Endothelial cell of umbilical vein (primary cell): Measurements from ENCODE around the gene PRLR. TPM values are rescaled to one million over a fixed set of nuclear protein-coding genes. Genes with fewer than 3 reads are reported as not detected.

Source experiments
- BruUV-seq: library from RNA; stranded (reverse); fragments of 400-500 nt; replicated peaks from 2 replicates; lab custom pipeline; 2021; lab: Mats Ljungman, UMichigan
- CTCF ChIA-PET: fragments of 300-600, 350-600 bp; sonication (Branson Sonifier 250); formaldehyde crosslinking; loops from one replicate; lab custom pipeline; 2021; ENCODE audit warnings: antibody characterized with exemption, inconsistent platforms; lab: Charles Lee
- POLR2A ChIA-PET: fragments of 300-600, 350-600 bp; sonication (Branson Sonifier 250); formaldehyde crosslinking; loops from one replicate; lab custom pipeline; 2021; ENCODE audit warnings: antibody characterized with exemption, inconsistent platforms; lab: Charles Lee
- DNase-seq: peaks from one replicate; pipeline ENCODE4 v3.0.0-alpha.2; 2011; ENCODE audit warnings: low read depth, low spot score
- FAIRE-seq: peaks from 2 replicates; lab custom pipeline; 2011; peaks lifted over from hg19 to GRCh38; lab: Jason Lieb, UNC
- H2AFZ ChIP-seq: 2 replicates; pipeline ENCODE4 v1.6.0; 2012; ENCODE audit warnings: low read depth, low read length, control low read depth, inconsistent platforms
- H3K27ac ChIP-seq: 2 replicates; pipeline ENCODE4 v1.5.1; 2011; ENCODE audit warnings: low read depth, mild to moderate bottlenecking, control low read depth, low read length, moderate library complexity; ENCODE audit not compliant: insufficient read depth
- H3K27me3 ChIP-seq, 2 experiments: 2 replicates each; pipeline versions ENCODE4 v1.6.0 to v1.6.1; 2011; ENCODE audit warnings: low read length in 2 of 2, mixed read lengths in 1 of 2; ENCODE audit not compliant: control insufficient read depth in 2 of 2, insufficient read depth in 2 of 2
- H3K36me3 ChIP-seq, 2 experiments: 2 replicates in 1 of 2; 3 replicates in 1 of 2; pipeline ENCODE4 v1.5.1; 2011; ENCODE audit warnings: low read length in 2 of 2, mild to moderate bottlenecking in 1 of 2, moderate library complexity in 1 of 2; ENCODE audit not compliant: control insufficient read depth in 2 of 2, insufficient read depth in 2 of 2; ENCODE audit errors: extremely low read depth in 1 of 2
- H3K4me1 ChIP-seq: 3 replicates; pipeline ENCODE4 v1.5.1; 2011; ENCODE audit warnings: mild to moderate bottlenecking, low read length; ENCODE audit not compliant: control insufficient read depth, insufficient read depth; ENCODE audit errors: extremely low read depth
- H3K4me2 ChIP-seq: 2 replicates; pipeline ENCODE4 v1.6.1; 2011; ENCODE audit warnings: low read length, control low read depth, mixed read lengths; ENCODE audit not compliant: insufficient read depth
- H3K4me3 ChIP-seq, 3 experiments: fragments of 200-600 bp in 1 of 3; sonication (generic), shearing (Covaris generic) in 1 of 3; replicated peaks in 1 of 3; 2 replicates each; pipeline ENCODE4 v1.5.1; 2011 to 2016; ENCODE audit warnings: control low read depth in 3 of 3, low read length in 3 of 3, mild to moderate bottlenecking in 2 of 3, inconsistent platforms in 1 of 3, low read depth in 1 of 3, moderate library complexity in 1 of 3; ENCODE audit not compliant: insufficient read depth in 1 of 3
- H3K79me2 ChIP-seq: 2 replicates; pipeline ENCODE4 v1.6.0; 2012; ENCODE audit warnings: low read length, inconsistent platforms; ENCODE audit not compliant: control insufficient read depth, insufficient read depth
- H3K9ac ChIP-seq: replicated peaks from 2 replicates; pipeline ENCODE3; 2011; ENCODE audit warnings: low read length, control low read depth; ENCODE audit not compliant: insufficient read depth; ENCODE audit errors: extremely low read depth
- H3K9me1 ChIP-seq: replicated peaks from 3 replicates; pipeline ENCODE4 v1.6.0; 2011; ENCODE audit warnings: mild to moderate bottlenecking, low read length; ENCODE audit not compliant: control insufficient read depth, insufficient read depth; ENCODE audit errors: extremely low read depth
- H3K9me3 ChIP-seq: replicated peaks from 2 replicates; pipeline ENCODE4 v1.5.1; 2012; ENCODE audit warnings: low read length, inconsistent platforms; ENCODE audit not compliant: control insufficient read depth, insufficient read depth
- H4K20me1 ChIP-seq: replicated peaks from 2 replicates; pipeline ENCODE3; 2011; ENCODE audit warnings: mild to moderate bottlenecking, low read length; ENCODE audit not compliant: control insufficient read depth, insufficient read depth; ENCODE audit errors: extremely low read depth
- CTCF ChIP-seq, 2 donors: IDR thresholded peaks; 1 replicate in 1 of 2; 2 replicates in 1 of 2; pipeline ENCODE4 v1.5.1; 2011; ENCODE audit warnings: low read length in 2 of 2, mild to moderate bottlenecking in 2 of 2, moderate library complexity in 2 of 2, control low read depth in 1 of 2, inconsistent platforms in 1 of 2, low read depth in 1 of 2; ENCODE audit not compliant: insufficient read depth in 1 of 2; ENCODE audit errors: extremely low read depth in 1 of 2
- EZH2 ChIP-seq: IDR thresholded peaks from 2 replicates; pipeline ENCODE4 v1.6.1; 2012; ENCODE audit warnings: borderline replicate concordance, low read depth, mild to moderate bottlenecking, moderate library complexity, low read length, inconsistent platforms; ENCODE audit not compliant: severe bottlenecking
- FOS ChIP-seq: IDR thresholded peaks from 2 replicates; pipeline ENCODE4 v1.6.1; 2011; ENCODE audit warnings: mild to moderate bottlenecking, low read length, moderate library complexity, borderline replicate concordance; ENCODE audit not compliant: insufficient read depth
- GATA2 ChIP-seq: IDR thresholded peaks from 2 replicates; pipeline ENCODE4 v1.7.0; 2011; ENCODE audit warnings: low read depth, mild to moderate bottlenecking, moderate library complexity, mixed read lengths, low read length; ENCODE audit not compliant: insufficient read length, insufficient read depth
- JUN ChIP-seq: IDR thresholded peaks from 2 replicates; pipeline ENCODE4 v1.6.1; 2011; ENCODE audit warnings: borderline replicate concordance, low read depth; ENCODE audit not compliant: insufficient read length, insufficient read depth
- MAX ChIP-seq: IDR thresholded peaks from 2 replicates; pipeline ENCODE4 v1.6.1; 2011; ENCODE audit not compliant: insufficient read depth, insufficient read length
- MYC ChIP-seq: IDR thresholded peaks from one replicate; pipeline ENCODE4 v1.6.1; 2011; ENCODE audit warnings: mild to moderate bottlenecking, low read depth, low read length
- POLR2A ChIP-seq: IDR thresholded peaks from 2 replicates; pipeline ENCODE4 v1.6.1; 2012; ENCODE audit warnings: low read depth, mild to moderate bottlenecking, control low read depth, low read length
- POLR2AphosphoS5 ChIP-seq: IDR thresholded peaks from 2 replicates; pipeline ENCODE4 v1.6.1; 2012; ENCODE audit warnings: low read depth, mild to moderate bottlenecking, control low read depth, low read length, moderate library complexity; ENCODE audit not compliant: insufficient read depth
- dilution Hi-C: fragments of 300-500 bp; cut with MboI; formaldehyde crosslinking; loops from one replicate; pipeline ENCODE4 v1.15.0; 2019; ENCODE audit warnings: low sequenced_read_pairs; ENCODE audit not compliant: extremely low pct_ligation_motif_present
- intact Hi-C: fragments of 100-400 bp; cut with micrococcal nuclease; formaldehyde crosslinking; loops from one replicate; pipeline ENCODE4 v1.10.0; 2022
- polyA plus RNA-seq, 4 experiments: library from polyadenylated mRNA; depleted of rRNA in 3 of 4; stranded (reverse) in 3 of 4; unstranded in 1 of 4; fragments of >200 nt; gene quantifications; 2 replicates each; pipeline versions ENCODE4 v1.2.1 to v1.2.3, GENCODE V29; 2011 to 2012; ENCODE audit warnings: missing spikeins in 1 of 4
- total RNA-seq: library from RNA; stranded (reverse); gene quantifications from 2 replicates; pipeline ENCODE4 v1.2.3, GENCODE V29; 2021

PRLR gene
- total and polyA plus RNA-seq, 2 donors (not counting 3 experiments of a cell fraction or from before 2014, with no cell fraction given) = not detected

- peaks cover 0 to 3% of the 10 kb centered on the region in 2 experiments for H3K27me3 ChIP-seq
- H3K4me2 ChIP-seq = no peak overlapping the region
- no peak overlapping the region for H3K4me3 ChIP-seq
- FAIRE-seq = no peak
- no TSS peak for BruUV-seq
- H3K36me3 ChIP-seq = no peaks in the 10 kb centered on the region
- no peak overlapping the region for H3K9ac ChIP-seq
- intact Hi-C loops = no loop called here
- H3K27ac ChIP-seq = no peak overlapping the region
- H2AFZ ChIP-seq = no peak overlapping the region
- CTCF ChIA-PET = interaction anchor here (2.2 kb wide), 1 partner anchor 9 kb away, joined by 8 read pairs; no protein-coding TSS in a partner anchor
- H3K4me1 ChIP-seq = no peaks in the 10 kb centered on the region
- DNase-seq = no peak
- H3K9me1 ChIP-seq = no peaks in the 10 kb centered on the region
- no peaks in the 10 kb centered on the region for H4K20me1 ChIP-seq
- dilution Hi-C loops = no loop called here
- TF ChIP-seq JUN = no peak
- no peak for TF ChIP-seq MYC
- no peak for TF ChIP-seq CTCF (IDR thresholded peaks at IDR 0.05; ENCODE audit: extremely low read depth in 1 of 2, insufficient read depth in 1 of 2, low read depth in 1 of 2, low read length in 2 of 2)
- no peak for TF ChIP-seq GATA2
- TF ChIP-seq POLR2A = no peak
- TF ChIP-seq POLR2AphosphoS5 = no peak
- TF ChIP-seq MAX = no peak
- TF ChIP-seq FOS = no peak
- TF ChIP-seq EZH2 = no peak
- H3K79me2 ChIP-seq = no peaks in the 10 kb centered on the region
- no peaks in the 10 kb centered on the region for H3K9me3 ChIP-seq
- POLR2A ChIA-PET = no interaction called here
These were observed 217.9 kb downstream of the PRLR start for GRCh38 chr5:35012365-35012764.
